ENCODE results near the gene LAMB2. TPM values are rescaled to one million over a fixed set of nuclear protein-coding genes. Genes with fewer than 3 reads are reported as not detected.

The LAMB2 gene
- polyA plus RNA-seq, 1 of the 3 experiments (the other 2 are of a cell fraction), result 332 TPM

GRCh38 chr3:49181351-49181750 lies 48.5 kb upstream of the LAMB2 start:
- 79% methylated on average over 6 of the region's 6 CpGs for WGBS (ENCODE audit: low lambda C conversion rate)
- no peaks in the 10 kb centered on the region for H3K79me2 ChIP-seq (ENCODE audit: insufficient read depth)
- no peaks in the 10 kb centered on the region for H4K20me1 ChIP-seq (ENCODE audit: insufficient read depth)
- H3K9me2 ChIP-seq, result no peaks in the 10 kb centered on the region
- H3K9ac ChIP-seq, result no peak overlapping the region
- H3K36me3 ChIP-seq (replicated peaks in 1 of 2; ENCODE audit: control insufficient read depth in 1 of 2, insufficient read depth in 2 of 2, low read length in 1 of 2), result peaks cover 0 to 3% of the 10 kb centered on the region in 2 experiments
- no peak overlapping the region for H3K4me3 ChIP-seq (ENCODE audit: low read depth in 2 of 2, low read length in 1 of 2)
- DNase-seq, result no peak
- ChIA-PET CTCF (interaction anchor here (0.8 kb wide), 1 partner anchor 11 kb away, joined by 3 read pairs; no protein-coding TSS in a partner anchor), POLR2A (no interaction called here)
- no peaks in the 10 kb centered on the region for H3K27me3 ChIP-seq (ENCODE audit: insufficient read depth)
- TF ChIP-seq IRF3 (IDR thresholded peaks at IDR 0.05; ENCODE audit: low read depth, low read length), result no peak
- TF ChIP-seq GATA2 (CRISPR knock-in tag; IDR thresholded peaks at IDR 0.05), result no peak
- TF ChIP-seq ZBTB33 (IDR thresholded peaks at IDR 0.05; ENCODE audit: borderline replicate concordance, low read depth), result no peak
- TF ChIP-seq REST (IDR thresholded peaks at IDR 0.05; ENCODE audit: low read depth, low read length), result no peak
- no peak for TF ChIP-seq JUND (IDR thresholded peaks at IDR 0.05)
- TF ChIP-seq SMC3 (IDR thresholded peaks at IDR 0.05; ENCODE audit: low read depth, low read length), result no peak
- TF ChIP-seq EP300 (IDR thresholded peaks at IDR 0.05; ENCODE audit: borderline replicate concordance in 1 of 2, low read depth in 1 of 2, low read length in 1 of 2), result no peak
- no peak for TF ChIP-seq CTCF (IDR thresholded peaks at IDR 0.05)
- TF ChIP-seq FOSL2 (IDR thresholded peaks at IDR 0.05; ENCODE audit: borderline replicate concordance, low read depth), result no peak
- TF ChIP-seq RFX5 (IDR thresholded peaks at IDR 0.05; ENCODE audit: low read length), result no peak
- no peak for TF ChIP-seq GABPA (IDR thresholded peaks at IDR 0.05; ENCODE audit: low read depth)
- TF ChIP-seq FOXJ3 (CRISPR knock-in tag; IDR thresholded peaks at IDR 0.05), result no peak
- no peak for TF ChIP-seq USF1 (IDR thresholded peaks at IDR 0.05; ENCODE audit: borderline replicate concordance, low read depth)
- TF ChIP-seq TCF12 (IDR thresholded peaks at IDR 0.05), result no peak
- TF ChIP-seq FOXM1 (IDR thresholded peaks at IDR 0.05; ENCODE audit: low read depth), result no peak
- no peak for TF ChIP-seq POLR2AphosphoS5 (IDR thresholded peaks at IDR 0.05; ENCODE audit: low read depth, low read length)
- no peak for TF ChIP-seq RCOR1 (IDR thresholded peaks at IDR 0.05; ENCODE audit: low read length)
- no peak for TF ChIP-seq NRF1 (IDR thresholded peaks at IDR 0.05; ENCODE audit: low read depth, low read length)
- H2AFZ ChIP-seq (ENCODE audit: low read depth), result no peak overlapping the region
- peaks cover 0 to 16% of the 10 kb centered on the region in 2 experiments; a peak in 1 of 4 replicates for H3K4me1 ChIP-seq (ENCODE audit: control insufficient read depth in 1 of 2, insufficient read depth in 2 of 2, low read depth in 1 of 2, low read length in 1 of 2)
- no peaks in the 10 kb centered on the region for H3F3A ChIP-seq (replicated peaks; ENCODE audit: insufficient read depth)
- H3K27ac ChIP-seq (ENCODE audit: low read depth in 2 of 2, low read length in 1 of 2), result no peak overlapping the region
- H3K9me3 ChIP-seq, result no peaks in the 10 kb centered on the region
- no peak overlapping the region for H3K4me2 ChIP-seq
